Neural cell (in vitro differentiated cells): ENCODE data around the gene RGS3. TPM values are rescaled to one million over a fixed set of nuclear protein-coding genes. Genes with fewer than 3 reads are reported as not detected.

Source experiments
- H2AFZ ChIP-seq: fragments of 200-600, 300-800 bp; sonication (generic), shearing (Covaris generic); 2 replicates; pipeline ENCODE4 v1.6.0; 2014; ENCODE audit warnings: low read depth, mild to moderate bottlenecking, antibody characterized with exemption, low read length, moderate library complexity
- H3F3A ChIP-seq: fragments of 200-600 bp; shearing (Covaris generic); 2 replicates; pipeline ENCODE4 v1.6.1; 2016; ENCODE audit warnings: mild to moderate bottlenecking, moderate library complexity, mixed read lengths, antibody characterized with exemption, low read length; ENCODE audit not compliant: insufficient read depth, poor library complexity, severe bottlenecking
- H3K27ac ChIP-seq: fragments of 200-600, 300-800 bp; sonication (generic), shearing (Covaris generic); 2 replicates; pipeline ENCODE4 v1.5.1; 2014; ENCODE audit warnings: mild to moderate bottlenecking, low read length, moderate library complexity
- H3K27me3 ChIP-seq: fragments of 300-800, 200-600 bp; sonication (generic), shearing (Covaris generic); 2 replicates; pipeline ENCODE4 v1.6.0; 2014; ENCODE audit warnings: mild to moderate bottlenecking, low read depth, low read length, moderate library complexity; ENCODE audit not compliant: insufficient read depth
- H3K36me3 ChIP-seq: fragments of 300-800, 200-600 bp; sonication (generic), shearing (Covaris generic); 2 replicates; pipeline ENCODE4 v1.5.1; 2014; ENCODE audit warnings: mild to moderate bottlenecking, antibody characterized with exemption, low read length, moderate library complexity; ENCODE audit not compliant: insufficient read depth
- H3K4me2 ChIP-seq: fragments of 300-800, 200-600 bp; sonication (generic), shearing (Covaris generic); 2 replicates; pipeline ENCODE4 v1.6.0; 2014; ENCODE audit warnings: mild to moderate bottlenecking, low read length
- H3K4me3 ChIP-seq: fragments of 300-800, 200-600 bp; sonication (generic), shearing (Covaris generic); 2 replicates; pipeline ENCODE4 v1.5.1; 2014; ENCODE audit warnings: mild to moderate bottlenecking, low read length, moderate library complexity
- H3K79me2 ChIP-seq: fragments of 200-600 bp; shearing (Covaris generic); replicated peaks from 2 replicates; pipeline ENCODE4 v1.6.0; 2014; ENCODE audit warnings: mild to moderate bottlenecking, low read length, moderate library complexity; ENCODE audit not compliant: insufficient read depth
- H3K9ac ChIP-seq: fragments of 300-800, 200-600 bp; sonication (generic), shearing (Covaris generic); 2 replicates; pipeline ENCODE4 v1.6.1; 2016; ENCODE audit warnings: mild to moderate bottlenecking, low read length, mixed read lengths
- H3K9me2 ChIP-seq: fragments of 200-600 bp; shearing (Covaris generic); 2 replicates; pipeline ENCODE4 v1.6.1; 2016; ENCODE audit warnings: mild to moderate bottlenecking, low read length, mixed read lengths; ENCODE audit not compliant: insufficient read depth
- H3K9me3 ChIP-seq: fragments of 200-600, 300-800 bp; sonication (generic), shearing (Covaris generic); 2 replicates; pipeline ENCODE4 v1.6.1; 2016; ENCODE audit warnings: mild to moderate bottlenecking, mixed run types, low read length, moderate library complexity, mixed read lengths
- H4K20me1 ChIP-seq: fragments of 200-600 bp; shearing (Covaris generic); 2 replicates; pipeline ENCODE4 v1.6.1; 2016; ENCODE audit warnings: mild to moderate bottlenecking, mixed run types; ENCODE audit not compliant: insufficient read depth
- CTCF ChIP-seq: fragments of 450-650 bp; IDR thresholded peaks from 2 replicates; pipeline ENCODE4 v1.5.1; 2014; ENCODE audit warnings: antibody characterized with exemption, mild to moderate bottlenecking, moderate library complexity; ENCODE audit not compliant: poor library complexity, severe bottlenecking
- EP300 ChIP-seq: fragments of 450-650 bp; conservative IDR thresholded peaks from 2 replicates; pipeline ENCODE4 v1.6.1; 2014; ENCODE audit warnings: antibody characterized with exemption, mild to moderate bottlenecking, moderate library complexity; ENCODE audit not compliant: poor library complexity, severe bottlenecking
- EZH2 ChIP-seq: fragments of 200-600, 300-800 bp; shearing (Covaris generic), sonication (generic); IDR thresholded peaks from 2 replicates; pipeline ENCODE4 v1.6.1; 2014; ENCODE audit warnings: antibody characterized with exemption, low read length, borderline replicate concordance, mild to moderate bottlenecking; ENCODE audit not compliant: insufficient read depth, poor library complexity, severe bottlenecking
- MXI1 ChIP-seq: fragments of 450-650 bp; conservative IDR thresholded peaks from 2 replicates; pipeline ENCODE4 v1.6.1; 2014; ENCODE audit warnings: antibody characterized with exemption, mild to moderate bottlenecking; ENCODE audit not compliant: poor library complexity, severe bottlenecking
- POLR2AphosphoS5 ChIP-seq: IDR thresholded peaks from 2 replicates; pipeline ENCODE4 v1.6.1; 2012
- RAD21 ChIP-seq: fragments of 450-650 bp; conservative IDR thresholded peaks from 2 replicates; pipeline ENCODE4 v1.6.1; 2014; ENCODE audit warnings: antibody characterized with exemption, mild to moderate bottlenecking, moderate library complexity
- REST ChIP-seq: IDR thresholded peaks from 2 replicates; pipeline ENCODE4 v1.6.1; 2012; ENCODE audit warnings: borderline replicate concordance
- SMC3 ChIP-seq: fragments of 450-650 bp; conservative IDR thresholded peaks from 2 replicates; pipeline ENCODE4 v1.6.1; 2014; ENCODE audit warnings: antibody characterized with exemption, mild to moderate bottlenecking, moderate library complexity; ENCODE audit not compliant: poor library complexity
- TAF1 ChIP-seq: IDR thresholded peaks from 2 replicates; pipeline ENCODE4 v1.6.1; 2012; ENCODE audit warnings: low read depth
- polyA plus RNA-seq: library from polyadenylated mRNA; depleted of rRNA; stranded (reverse); fragments of >200 nt; gene quantifications from 2 replicates; pipeline ENCODE4 v1.2.3, GENCODE V29; 2014

Gene RGS3
- polyA plus RNA-seq, 1 donor from 2014 or later: 25.3 TPM

- peak; percentile 14 for TF ChIP-seq POLR2AphosphoS5
- TF ChIP-seq EP300: peak; percentile 10
- TF ChIP-seq RAD21: no peak
- Histone ChIP-seq H3K27ac (no peak overlapping the region), H3K36me3 (no peaks in the 10 kb centered on the region), H2AFZ (no peak overlapping the region), H3K79me2 (no peaks in the 10 kb centered on the region), H3K9ac (no peak overlapping the region), H3F3A (no peaks in the 10 kb centered on the region), H3K9me3 (no peaks in the 10 kb centered on the region), H3K4me3 (no peak overlapping the region), H4K20me1 (no peaks in the 10 kb centered on the region), H3K9me2 (no peaks in the 10 kb centered on the region), H3K4me2 (no peak overlapping the region), H3K27me3 (no peaks in the 10 kb centered on the region)
These were observed 29.0 kb downstream of the RGS3 start for GRCh38 chr9:113492343-113493202.

GRCh38 chr9:113493203-113493520 lies 29.6 kb downstream of the RGS3 start:
- no peak overlapping the region for H3K4me3 ChIP-seq
- H3K9me3 ChIP-seq: no peaks in the 10 kb centered on the region
- H2AFZ ChIP-seq: no peak overlapping the region
- H3K27me3 ChIP-seq: no peaks in the 10 kb centered on the region
- no peaks in the 10 kb centered on the region for H4K20me1 ChIP-seq
- TF ChIP-seq REST: no peak
- TF ChIP-seq POLR2AphosphoS5: no peak
- TF ChIP-seq TAF1: no peak
- TF ChIP-seq MXI1: no peak
- TF ChIP-seq SMC3: no peak
- TF ChIP-seq RAD21: no peak
- no peak for TF ChIP-seq CTCF
- no peak for TF ChIP-seq EP300
- TF ChIP-seq EZH2: no peak
- no peaks in the 10 kb centered on the region for H3K36me3 ChIP-seq
- no peaks in the 10 kb centered on the region for H3K9me2 ChIP-seq
- H3K4me2 ChIP-seq: no peak overlapping the region
- no peak overlapping the region for H3K9ac ChIP-seq
- H3K79me2 ChIP-seq: no peaks in the 10 kb centered on the region
- H3K27ac ChIP-seq: no peak overlapping the region
- no peaks in the 10 kb centered on the region for H3F3A ChIP-seq
